CD4-positive, alpha-beta memory T cell (primary cell): ENCODE measurements around the gene KLHDC1. TPM values are rescaled to one million over a fixed set of nuclear protein-coding genes. Genes with fewer than 3 reads are reported as not detected.
"Not testable (repeated sequence)": the region's sequence is repeated elsewhere in the genome, so short reads cannot be mapped to it uniquely, and the experiment has no call there.

Experiments
- CTCF ChIA-PET: fragments of 350-600 bp; sonication (Branson Sonifier 250); formaldehyde crosslinking; loops from one replicate; lab custom pipeline; 2021; ENCODE audit warnings: inconsistent platforms; ENCODE audit not compliant: partially characterized antibody; lab: Charles Lee
- POLR2A ChIA-PET: fragments of 350-600 bp; sonication (Branson Sonifier 250); formaldehyde crosslinking; loops from one replicate; lab custom pipeline; 2021; ENCODE audit not compliant: partially characterized antibody; lab: Charles Lee
- DNase-seq, 5 donors: peaks; one replicate each; pipeline versions ENCODE4 v3.0.0 to v3.0.0-alpha.2; 2020 to 2022; ENCODE audit warnings: mixed read lengths in 1 of 5
- H3K27ac ChIP-seq: one replicate; pipeline ENCODE4 v1.7.0; 2013; ENCODE audit warnings: low read depth, low read length
- H3K27me3 ChIP-seq: 2 replicates; pipeline ENCODE4 v1.7.0; 2013; ENCODE audit warnings: mild to moderate bottlenecking, low read length, moderate library complexity; ENCODE audit not compliant: insufficient read depth
- H3K36me3 ChIP-seq: 2 replicates; pipeline ENCODE4 v1.7.0; 2013; ENCODE audit warnings: mild to moderate bottlenecking, low read length, moderate library complexity; ENCODE audit not compliant: insufficient read depth
- H3K4me1 ChIP-seq: 2 replicates; pipeline ENCODE4 v1.7.0; 2013; ENCODE audit warnings: mild to moderate bottlenecking, low read length, moderate library complexity; ENCODE audit not compliant: insufficient read depth
- H3K4me3 ChIP-seq, 2 donors: one replicate each; pipeline ENCODE4 v1.7.0; 2013; ENCODE audit warnings: low read length in 2 of 2, mild to moderate bottlenecking in 1 of 2
- H3K9me3 ChIP-seq, 2 donors: one replicate each; pipeline ENCODE4 v1.7.0; 2013; ENCODE audit warnings: low read length in 2 of 2, control low read depth in 1 of 2; ENCODE audit not compliant: control insufficient read depth in 1 of 2
- H3K27ac Mint-ChIP-seq, 7 donors: one replicate each; pipeline ENCODE4 v1.8.0; 2020 to 2021; ENCODE audit warnings: mixed read lengths in 7 of 7, mild to moderate bottlenecking in 6 of 7, inconsistent platforms in 3 of 7, moderate library complexity in 3 of 7
- H3K27me3 Mint-ChIP-seq, 2 donors: one replicate each; pipeline ENCODE4 v1.8.0; 2020 to 2021; ENCODE audit warnings: mixed read lengths in 2 of 2
- H3K36me3 Mint-ChIP-seq, 2 donors: one replicate each; pipeline ENCODE4 v1.8.0; 2020 to 2021; ENCODE audit warnings: mixed read lengths in 2 of 2, inconsistent platforms in 1 of 2, mild to moderate bottlenecking in 1 of 2
- H3K4me1 Mint-ChIP-seq, 4 donors: one replicate each; pipeline ENCODE4 v1.8.0; 2020 to 2021; ENCODE audit warnings: mixed read lengths in 4 of 4, mild to moderate bottlenecking in 1 of 4
- H3K4me3 Mint-ChIP-seq, 8 donors: one replicate each; pipeline ENCODE4 v1.8.0; 2020 to 2021; ENCODE audit warnings: mixed read lengths in 8 of 8, mild to moderate bottlenecking in 7 of 8, moderate library complexity in 6 of 8, inconsistent platforms in 3 of 8
- H3K9me3 Mint-ChIP-seq, 8 donors: one replicate each; pipeline ENCODE4 v1.8.0; 2020 to 2021; ENCODE audit warnings: mixed read lengths in 8 of 8, mild to moderate bottlenecking in 5 of 8, inconsistent platforms in 3 of 8, moderate library complexity in 1 of 8
- intact Hi-C: fragments of 100-400 bp; cut with micrococcal nuclease; formaldehyde crosslinking; loops from one replicate; pipeline ENCODE4 v1.15.1; 2023
- polyA plus RNA-seq, 2 donors: library from polyadenylated mRNA; unstranded; fragments of 300-500 nt; fragmentation: Illumina TruSeq; gene quantifications; one replicate each; pipeline ENCODE4 v1.2.3, GENCODE V29; 2021
- total RNA-seq, 2 experiments: library from RNA; stranded (reverse); gene quantifications; one replicate each; pipeline ENCODE4 v1.2.3, GENCODE V29; 2021

KLHDC1 gene
- total RNA-seq (10 to 100 TPM; 12.9 to 13.6 TPM), polyA plus RNA-seq (1 to 10 TPM; 2.0 to 2.8 TPM)

- intact Hi-C loops = loop anchor here (1.0 to 5.0 kb wide), 3 partner anchors 59 to 159 kb away; partner anchors contain the start of genes KLHDC2 and NEMF
- Histone ChIP-seq H3K36me3 (no peaks in the 10 kb centered on the region), H3K27ac (peak within 1 kb of the TSS; percentile 64), H3K27me3 (no peaks in the 10 kb centered on the region), H3K4me1 (peaks cover 23% of the 10 kb centered on the region), H3K9me3 (no peaks in the 10 kb centered on the region), H3K4me3 (peak within 1 kb of the TSS; percentile 49 to 72)
- Mint-ChIP-seq H3K9me3 (no peaks in the 10 kb centered on the region), H3K27me3 (no peaks in the 10 kb centered on the region), H3K4me1 (peaks cover 23 to 38% (median 25%) of the 10 kb centered on the region in 4 donors), H3K4me3 (peak within 1 kb of the TSS; percentile 87 to 99 (median 90)), H3K36me3 (peaks cover 0 to 5% of the 10 kb centered on the region in 2 donors), H3K27ac (peak within 1 kb of the TSS; percentile 77 to 96 (median 93))
- CTCF ChIA-PET = interaction anchor here (0.8 to 2.2 kb wide), 6 partner anchors 58 to 1167 kb away, joined by 3 to 6 read pairs (median 4); partner anchors contain the start of genes KLHDC2 and RPS29
- POLR2A ChIA-PET = interaction anchor here (0.9 to 3.2 kb wide), 12 partner anchors 8 to 619 kb away, joined by 3 to 26 read pairs (median 3); partner anchors contain the start of genes DMAC2L, DNAAF2, KLHDC2 and L2HGDH
- DNase-seq = peak; percentile 77 to 83 (median 79)
Observed at GRCh38 chr14:49692811-49693734, at the start of gene KLHDC1. Gene KLHDC1 (plus strand): TSS chr14:49693120. CDS start chr14:49693195, 75 bp downstream.

GRCh38 chr14:49653508-49653907, 39.4 kb upstream of the KLHDC1 start:
- Histone ChIP-seq H3K36me3 (no peaks in the 10 kb centered on the region), H3K27ac (no peak overlapping the region), H3K9me3 (no peaks in the 10 kb centered on the region), H3K27me3 (no peaks in the 10 kb centered on the region), H3K4me1 (no peaks in the 10 kb centered on the region), H3K4me3 (no peak overlapping the region)
- POLR2A ChIA-PET = interaction anchor here (0.9 kb wide), 1 partner anchor 19 kb away, joined by 3 read pairs; no protein-coding TSS in a partner anchor
- Mint-ChIP-seq H3K27ac (peak overlapping the region in 1 of 7 donors; percentile 13), H3K4me1 (peaks cover 0 to 4% (median 1%) of the 10 kb centered on the region in 4 donors), H3K27me3 (no peaks in the 10 kb centered on the region), H3K4me3 (no peak overlapping the region), H3K36me3 (no peaks in the 10 kb centered on the region), H3K9me3 (no peaks in the 10 kb centered on the region)
- no peak for DNase-seq
- CTCF ChIA-PET = interaction anchor here (1.2 kb wide), 1 partner anchor 19 kb away, joined by 3 read pairs; no protein-coding TSS in a partner anchor
- intact Hi-C loops = no loop called here

DNA sequence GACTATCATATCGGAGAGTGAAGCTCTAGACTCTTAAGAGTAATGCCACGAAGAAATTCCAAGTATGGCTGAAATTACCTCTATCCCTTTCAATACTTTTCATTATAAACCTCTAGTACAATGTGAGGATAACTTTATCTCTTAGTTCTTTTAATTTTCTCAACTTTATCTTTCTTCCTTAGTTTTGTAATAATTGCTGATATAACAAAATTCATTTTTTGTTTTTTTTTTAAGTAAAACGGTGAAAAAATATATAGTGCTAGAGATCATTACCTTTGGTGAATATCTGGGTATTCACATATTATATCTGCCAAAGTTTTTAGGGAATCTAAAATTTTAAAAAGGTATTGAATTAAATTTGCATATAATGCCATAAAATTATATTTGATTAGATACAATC, 38.4 kb upstream of the KLHDC1 start:
- no peaks in the 10 kb centered on the region for H3K27me3 ChIP-seq
- no peak for DNase-seq
- ChIA-PET POLR2A (interaction anchor here (0.9 kb wide), 1 partner anchor 20 kb away, joined by 3 read pairs; no protein-coding TSS in a partner anchor), CTCF (interaction anchor here (1.2 kb wide), 1 partner anchor 20 kb away, joined by 3 read pairs; no protein-coding TSS in a partner anchor)
- H3K4me3 ChIP-seq = no peak overlapping the region
- H3K4me3 Mint-ChIP-seq = no peak overlapping the region
- H3K4me1 Mint-ChIP-seq = peaks cover 0 to 4% (median 1%) of the 10 kb centered on the region in 4 donors
- no peaks in the 10 kb centered on the region for H3K9me3 Mint-ChIP-seq
- no peak overlapping the region for H3K27ac Mint-ChIP-seq
- no peaks in the 10 kb centered on the region for H3K27me3 Mint-ChIP-seq
- no peaks in the 10 kb centered on the region for H3K36me3 Mint-ChIP-seq
- no peak overlapping the region for H3K27ac ChIP-seq
- H3K9me3 ChIP-seq = no peaks in the 10 kb centered on the region
- intact Hi-C loops = no loop called here
- no peaks in the 10 kb centered on the region for H3K4me1 ChIP-seq
- no peaks in the 10 kb centered on the region for H3K36me3 ChIP-seq

GRCh38 chr14:49657500-49657899, 35.4 kb upstream of the KLHDC1 start:
- DNase-seq, H3K4me3 ChIP-seq, H3K4me1 ChIP-seq, H3K27me3 Mint-ChIP-seq, H3K27ac Mint-ChIP-seq, H3K9me3 Mint-ChIP-seq, CTCF ChIA-PET, H3K4me3 Mint-ChIP-seq, H3K27ac ChIP-seq, H3K9me3 ChIP-seq, H3K36me3 Mint-ChIP-seq, intact Hi-C loops, H3K36me3 ChIP-seq, H3K27me3 ChIP-seq, H3K4me1 Mint-ChIP-seq: not testable (repeated sequence)
- POLR2A ChIA-PET = interaction anchor here (0.6 kb wide), 1 partner anchor 29 kb away, joined by 3 read pairs; no protein-coding TSS in a partner anchor

GRCh38 chr14:49659526-49660455, 33.1 kb upstream of the KLHDC1 start:
- CTCF ChIA-PET = interaction anchor here (0.9 kb wide), 1 partner anchor 9 kb away, joined by 3 read pairs; no protein-coding TSS in a partner anchor
- POLR2A ChIA-PET = interaction anchor here (0.9 to 1.0 kb wide), 2 partner anchors 39 to 108 kb away, joined by 3 read pairs; partner anchors contain the start of genes MGAT2 and RPL36AL

GRCh38 chr14:49670475-49670874, 22.4 kb upstream of the KLHDC1 start:
- no peaks in the 10 kb centered on the region for H3K36me3 ChIP-seq
- no peak overlapping the region for H3K4me3 Mint-ChIP-seq
- peaks cover 0 to 5% of the 10 kb centered on the region in 2 donors for H3K36me3 Mint-ChIP-seq
- ChIA-PET POLR2A (no interaction called here), CTCF (no interaction called here)
- DNase-seq = no peak
- H3K9me3 Mint-ChIP-seq = peaks cover 0 to 2% (median 0%) of the 10 kb centered on the region in 8 donors
- intact Hi-C loops = no loop called here
- H3K27ac ChIP-seq = no peak overlapping the region
- no peaks in the 10 kb centered on the region for H3K27me3 Mint-ChIP-seq
- H3K4me3 ChIP-seq = no peak overlapping the region
- peak overlapping the region in 1 of 7 donors; percentile 22 for H3K27ac Mint-ChIP-seq
- H3K9me3 ChIP-seq = no peaks in the 10 kb centered on the region
- no peaks in the 10 kb centered on the region for H3K4me1 ChIP-seq
- H3K27me3 ChIP-seq = no peaks in the 10 kb centered on the region
- H3K4me1 Mint-ChIP-seq = no peaks in the 10 kb centered on the region

More at GRCh38 chr14:49659526-49660455, 33.1 kb upstream of the KLHDC1 start:
- Histone ChIP-seq H3K27ac (no peak overlapping the region), H3K4me3 (no peak overlapping the region), H3K27me3 (no peaks in the 10 kb centered on the region), H3K4me1 (no peaks in the 10 kb centered on the region), H3K36me3 (no peaks in the 10 kb centered on the region), H3K9me3 (no peaks in the 10 kb centered on the region)
- no peak overlapping the region for H3K4me3 Mint-ChIP-seq
- no peaks in the 10 kb centered on the region for H3K4me1 Mint-ChIP-seq
- H3K9me3 Mint-ChIP-seq = no peaks in the 10 kb centered on the region
- intact Hi-C loops = no loop called here
- no peaks in the 10 kb centered on the region for H3K27me3 Mint-ChIP-seq
- H3K36me3 Mint-ChIP-seq = no peaks in the 10 kb centered on the region
- peak overlapping the region in 1 of 7 donors; percentile 70 for H3K27ac Mint-ChIP-seq
- no peak for DNase-seq
